ENCODE results near the gene MCTP1.

DNA sequence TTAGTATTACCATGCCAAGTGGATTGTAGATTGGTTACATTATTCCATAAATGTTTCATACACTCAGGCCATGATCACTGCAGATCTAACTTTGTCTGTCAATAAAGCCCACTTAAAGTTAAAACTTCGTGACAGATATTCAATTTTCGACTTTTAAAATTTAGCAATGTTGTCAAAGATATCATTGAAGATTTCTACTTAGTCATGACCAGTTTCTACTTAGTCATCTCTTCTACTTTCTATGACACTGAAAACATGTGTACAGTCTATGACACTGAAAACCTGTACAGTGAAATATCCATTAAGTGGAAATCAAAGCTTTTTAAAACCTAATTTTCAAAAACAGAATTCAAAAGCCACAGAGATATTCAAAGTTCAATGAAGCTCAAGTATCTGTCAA lies 258.2 kb downstream of the MCTP1 start:
- TF ChIP-seq FOXK1 (CRISPR knock-in tag; IDR thresholded peaks at IDR 0.05) = no peak
- TF ChIP-seq, protein P1, sequence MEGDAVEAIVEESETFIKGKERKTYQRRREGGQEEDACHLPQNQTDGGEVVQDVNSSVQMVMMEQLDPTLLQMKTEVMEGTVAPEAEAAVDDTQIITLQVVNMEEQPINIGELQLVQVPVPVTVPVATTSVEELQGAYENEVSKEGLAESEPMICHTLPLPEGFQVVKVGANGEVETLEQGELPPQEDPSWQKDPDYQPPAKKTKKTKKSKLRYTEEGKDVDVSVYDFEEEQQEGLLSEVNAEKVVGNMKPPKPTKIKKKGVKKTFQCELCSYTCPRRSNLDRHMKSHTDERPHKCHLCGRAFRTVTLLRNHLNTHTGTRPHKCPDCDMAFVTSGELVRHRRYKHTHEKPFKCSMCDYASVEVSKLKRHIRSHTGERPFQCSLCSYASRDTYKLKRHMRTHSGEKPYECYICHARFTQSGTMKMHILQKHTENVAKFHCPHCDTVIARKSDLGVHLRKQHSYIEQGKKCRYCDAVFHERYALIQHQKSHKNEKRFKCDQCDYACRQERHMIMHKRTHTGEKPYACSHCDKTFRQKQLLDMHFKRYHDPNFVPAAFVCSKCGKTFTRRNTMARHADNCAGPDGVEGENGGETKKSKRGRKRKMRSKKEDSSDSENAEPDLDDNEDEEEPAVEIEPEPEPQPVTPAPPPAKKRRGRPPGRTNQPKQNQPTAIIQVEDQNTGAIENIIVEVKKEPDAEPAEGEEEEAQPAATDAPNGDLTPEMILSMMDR (IDR thresholded peaks at IDR 0.05) = no peak
- no peak for TF ChIP-seq ZNF317 (CRISPR knock-in tag; IDR thresholded peaks at IDR 0.05; ENCODE audit: borderline replicate concordance, low read depth)
- TF ChIP-seq, protein P2, sequence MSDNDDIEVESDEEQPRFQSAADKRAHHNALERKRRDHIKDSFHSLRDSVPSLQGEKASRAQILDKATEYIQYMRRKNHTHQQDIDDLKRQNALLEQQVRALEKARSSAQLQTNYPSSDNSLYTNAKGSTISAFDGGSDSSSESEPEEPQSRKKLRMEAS (CRISPR knock-in tag; IDR thresholded peaks at IDR 0.05) = no peak
- no peak for TF ChIP-seq ATF1 (CRISPR knock-in tag; IDR thresholded peaks at IDR 0.05)
- TF ChIP-seq ZNF121 (CRISPR knock-in tag; IDR thresholded peaks at IDR 0.05) = no peak

Measured in WTC11 (cell line).